HEK293T (cell line): ENCODE results near the gene SYNE3.

Experiments used
- CTCF ChIA-PET: fragments of 350-600 bp; formaldehyde crosslinking; extraction: SDS; loops from one replicate; lab custom pipeline; 2021; ENCODE audit warnings: antibody characterized with exemption, inconsistent platforms; lab: Yijun Ruan, JAX
- POLR2A ChIA-PET: fragments of 350-600 bp; formaldehyde crosslinking; extraction: SDS; loops from one replicate; lab custom pipeline; 2020; ENCODE audit warnings: antibody characterized with exemption, inconsistent platforms; lab: Yijun Ruan, JAX
- DNase-seq: peaks from one replicate; pipeline ENCODE4 v3.0.0; 2012; ENCODE audit warnings: mixed read lengths; ENCODE audit errors: extremely low spot score
- ARNT ChIP-seq: fragments of 450-650 bp; IDR thresholded peaks from 2 replicates; pipeline ENCODE4 v1.6.1; 2017; ENCODE audit warnings: mild to moderate bottlenecking
- BHLHE40 ChIP-seq: fragments of 450-650 bp; IDR thresholded peaks from 2 replicates; pipeline ENCODE4 v1.6.1; 2016; ENCODE audit warnings: mild to moderate bottlenecking, moderate library complexity, borderline replicate concordance
- CTBP1 ChIP-seq: fragments of 450-650 bp; IDR thresholded peaks from 2 replicates; pipeline ENCODE4 v1.6.1; 2016; ENCODE audit warnings: borderline replicate concordance
- ELF4 ChIP-seq: fragments of 450-650 bp; IDR thresholded peaks from 2 replicates; pipeline ENCODE4 v1.6.1; 2017; ENCODE audit warnings: antibody characterized with exemption
- FOXA1 ChIP-seq: fragments of 450-650 bp; IDR thresholded peaks from 2 replicates; pipeline ENCODE4 v1.6.1; 2016; ENCODE audit warnings: mild to moderate bottlenecking
- FOXK2 ChIP-seq: fragments of 450-650 bp; IDR thresholded peaks from 2 replicates; pipeline ENCODE4 v1.6.1; 2016; ENCODE audit warnings: mild to moderate bottlenecking
- FOXM1 ChIP-seq: fragments of 450-650 bp; IDR thresholded peaks from 2 replicates; pipeline ENCODE4 v1.6.1; 2017; ENCODE audit warnings: mild to moderate bottlenecking, borderline replicate concordance
- HDGF ChIP-seq: fragments of 450-650 bp; IDR thresholded peaks from 2 replicates; pipeline ENCODE4 v1.6.1; 2017; ENCODE audit warnings: antibody characterized with exemption, borderline replicate concordance
- L3MBTL2 ChIP-seq: fragments of 450-650 bp; conservative IDR thresholded peaks from 2 replicates; pipeline ENCODE4 v1.6.1; 2016; ENCODE audit warnings: mild to moderate bottlenecking
- LEF1 ChIP-seq: fragments of 450-650 bp; IDR thresholded peaks from 2 replicates; pipeline ENCODE4 v1.6.1; 2017; ENCODE audit warnings: mild to moderate bottlenecking, borderline replicate concordance
- NFRKB ChIP-seq: fragments of 450-650 bp; IDR thresholded peaks from 2 replicates; pipeline ENCODE4 v1.6.1; 2016; ENCODE audit warnings: mild to moderate bottlenecking, moderate library complexity
- SP1 ChIP-seq: fragments of 450-650 bp; IDR thresholded peaks from 2 replicates; pipeline ENCODE4 v1.6.1; 2017
- SUZ12 ChIP-seq: fragments of 450-650 bp; IDR thresholded peaks from 2 replicates; pipeline ENCODE4 v1.6.1; 2016; ENCODE audit warnings: mild to moderate bottlenecking
- TARDBP ChIP-seq: fragments of 450-650 bp; IDR thresholded peaks from 2 replicates; pipeline ENCODE4 v1.6.1; 2016
- ZNF384 ChIP-seq: fragments of 450-650 bp; IDR thresholded peaks from 2 replicates; pipeline ENCODE4 v1.6.1; 2016
- TF ChIP-seq, protein P1 (sequence below): fragments of 450-650 bp; IDR thresholded peaks from 2 replicates; pipeline ENCODE4 v1.6.1; 2016

SYNE3 gene

GRCh38 chr14:95523051-95523814, 6.8 kb upstream of the SYNE3 start:
- ChIA-PET CTCF (interaction anchor here (1.1 to 1.6 kb wide), 2 partner anchors 71 to 81 kb away, joined by 3 to 6 read pairs; no protein-coding TSS in a partner anchor), POLR2A (interaction anchor here (1.0 to 2.8 kb wide), 2 partner anchors 8 to 10 kb away, joined by 3 to 14 read pairs; partner anchors contain the start of gene GLRX5)
- no peak for DNase-seq
- no peak for TF ChIP-seq ELF4
- TF ChIP-seq SP1: no peak
- TF ChIP-seq ZNF384: no peak
- TF ChIP-seq CTBP1: no peak
- no peak for TF ChIP-seq L3MBTL2
- no peak for TF ChIP-seq BHLHE40
- no peak for TF ChIP-seq SUZ12
- no peak for TF ChIP-seq FOXK2
- TF ChIP-seq NFRKB: no peak
- no peak for TF ChIP-seq ARNT
- TF ChIP-seq HDGF: no peak
- TF ChIP-seq TARDBP: no peak

GRCh38 chr14:95522556-95522955, 6.1 kb upstream of the SYNE3 start:
- CTCF ChIA-PET: interaction anchor here (1.1 to 1.6 kb wide), 2 partner anchors 70 to 80 kb away, joined by 3 to 6 read pairs; no protein-coding TSS in a partner anchor
- POLR2A ChIA-PET: interaction anchor here (1.0 kb wide), 1 partner anchor 9 kb away, joined by 3 read pairs; no protein-coding TSS in a partner anchor
- DNase-seq: no peak
- TF ChIP-seq LEF1: no peak
- TF ChIP-seq BHLHE40: no peak
- no peak for TF ChIP-seq ARNT
- TF ChIP-seq SUZ12: no peak
- no peak for TF ChIP-seq HDGF
- TF ChIP-seq FOXA1: no peak
- no peak for TF ChIP-seq SP1
- no peak for TF ChIP-seq FOXM1
- no peak for TF ChIP-seq CTBP1
- TF ChIP-seq, protein P1, sequence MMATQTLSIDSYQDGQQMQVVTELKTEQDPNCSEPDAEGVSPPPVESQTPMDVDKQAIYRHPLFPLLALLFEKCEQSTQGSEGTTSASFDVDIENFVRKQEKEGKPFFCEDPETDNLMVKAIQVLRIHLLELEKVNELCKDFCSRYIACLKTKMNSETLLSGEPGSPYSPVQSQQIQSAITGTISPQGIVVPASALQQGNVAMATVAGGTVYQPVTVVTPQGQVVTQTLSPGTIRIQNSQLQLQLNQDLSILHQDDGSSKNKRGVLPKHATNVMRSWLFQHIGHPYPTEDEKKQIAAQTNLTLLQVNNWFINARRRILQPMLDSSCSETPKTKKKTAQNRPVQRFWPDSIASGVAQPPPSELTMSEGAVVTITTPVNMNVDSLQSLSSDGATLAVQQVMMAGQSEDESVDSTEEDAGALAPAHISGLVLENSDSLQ: no peak
- TF ChIP-seq NFRKB: no peak
- no peak for TF ChIP-seq TARDBP
- TF ChIP-seq ZNF384: no peak
- no peak for TF ChIP-seq ELF4
- no peak for TF ChIP-seq L3MBTL2
- no peak for TF ChIP-seq FOXK2

GRCh38 chr14:95522116-95522515, 5.7 kb upstream of the SYNE3 start:
- DNase-seq: no peak
- no peak for TF ChIP-seq TARDBP
- TF ChIP-seq L3MBTL2: no peak
- no peak for TF ChIP-seq ELF4
- no peak for TF ChIP-seq SP1
- TF ChIP-seq, protein P1: no peak
- no peak for TF ChIP-seq BHLHE40
- no peak for TF ChIP-seq LEF1
- no peak for TF ChIP-seq FOXK2
- TF ChIP-seq ZNF384: no peak
- no peak for TF ChIP-seq HDGF
- TF ChIP-seq FOXA1: no peak
- TF ChIP-seq NFRKB: no peak
- no peak for TF ChIP-seq SUZ12
- TF ChIP-seq CTBP1: no peak
- TF ChIP-seq FOXM1: no peak
- ChIA-PET POLR2A (no interaction called here), CTCF (no interaction called here)

DNA sequence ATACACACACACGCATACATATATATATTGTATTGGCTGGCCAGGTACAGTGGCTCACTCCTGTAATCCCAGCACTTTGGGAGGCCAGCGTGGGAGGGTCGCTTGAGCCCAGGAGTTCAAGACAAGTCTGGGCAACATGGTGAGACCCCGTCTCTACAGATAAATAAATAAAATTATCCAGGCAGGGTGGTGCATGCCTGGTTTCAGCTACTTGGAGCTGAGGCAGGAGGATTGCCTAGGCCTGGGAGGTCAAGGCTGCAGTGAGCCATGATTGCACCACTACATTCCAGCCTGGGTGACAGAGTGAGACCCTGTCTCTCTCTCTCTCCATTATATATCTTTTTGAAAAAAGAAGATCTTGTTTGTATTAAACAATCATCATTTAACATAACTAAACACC, 4.6 kb upstream of the SYNE3 start:
- ChIA-PET POLR2A (no interaction called here), CTCF (no interaction called here)
- no peak for DNase-seq
- TF ChIP-seq LEF1 (no peak), CTBP1 (no peak), ELF4 (no peak)

- TF ChIP-seq HDGF: no peak
- TF ChIP-seq, protein P1: no peak
- TF ChIP-seq TARDBP: no peak
- TF ChIP-seq L3MBTL2: no peak
- no peak for TF ChIP-seq ARNT
- TF ChIP-seq FOXA1: no peak
- no peak for TF ChIP-seq SUZ12
- no peak for TF ChIP-seq BHLHE40
- no peak for TF ChIP-seq ELF4
- TF ChIP-seq CTBP1: no peak
- no peak for TF ChIP-seq ZNF384
- TF ChIP-seq SP1: no peak
- TF ChIP-seq FOXK2: no peak
- TF ChIP-seq FOXM1: no peak
- TF ChIP-seq LEF1: no peak
- TF ChIP-seq NFRKB: no peak
- DNase-seq: no peak
- POLR2A ChIA-PET: no interaction called here
- CTCF ChIA-PET: no interaction called here
Observed at GRCh38 chr14:95520346-95520745, 3.9 kb upstream of the SYNE3 start.
